Measurements from ENCODE around the gene FGFBP1. TPM values are rescaled to one million over a fixed set of nuclear protein-coding genes. Genes with fewer than 3 reads are reported as not detected.
"Not testable (repeated sequence)": the region's sequence is repeated elsewhere in the genome, so short reads cannot be mapped to it uniquely, and the experiment has no call there.

Gene FGFBP1
- total RNA-seq, 1 experiment from 2014 or later = not detected

GRCh38 chr4:15934259-15934658 is 4.3 kb downstream of the FGFBP1 start:
- H3K27ac ChIP-seq = no peak overlapping the region
- H3K9me3 ChIP-seq (replicated peaks) = no peaks in the 10 kb centered on the region
- H3K27me3 ChIP-seq (replicated peaks) = no peaks in the 10 kb centered on the region
- no peak overlapping the region for H3K4me3 ChIP-seq
- no peaks in the 10 kb centered on the region for H3K36me3 ChIP-seq
- H3K4me1 ChIP-seq (replicated peaks) = no peaks in the 10 kb centered on the region
- DNase-seq (ENCODE audit: low read depth in 1 of 2, low spot score in 2 of 2) = no peak

DNA sequence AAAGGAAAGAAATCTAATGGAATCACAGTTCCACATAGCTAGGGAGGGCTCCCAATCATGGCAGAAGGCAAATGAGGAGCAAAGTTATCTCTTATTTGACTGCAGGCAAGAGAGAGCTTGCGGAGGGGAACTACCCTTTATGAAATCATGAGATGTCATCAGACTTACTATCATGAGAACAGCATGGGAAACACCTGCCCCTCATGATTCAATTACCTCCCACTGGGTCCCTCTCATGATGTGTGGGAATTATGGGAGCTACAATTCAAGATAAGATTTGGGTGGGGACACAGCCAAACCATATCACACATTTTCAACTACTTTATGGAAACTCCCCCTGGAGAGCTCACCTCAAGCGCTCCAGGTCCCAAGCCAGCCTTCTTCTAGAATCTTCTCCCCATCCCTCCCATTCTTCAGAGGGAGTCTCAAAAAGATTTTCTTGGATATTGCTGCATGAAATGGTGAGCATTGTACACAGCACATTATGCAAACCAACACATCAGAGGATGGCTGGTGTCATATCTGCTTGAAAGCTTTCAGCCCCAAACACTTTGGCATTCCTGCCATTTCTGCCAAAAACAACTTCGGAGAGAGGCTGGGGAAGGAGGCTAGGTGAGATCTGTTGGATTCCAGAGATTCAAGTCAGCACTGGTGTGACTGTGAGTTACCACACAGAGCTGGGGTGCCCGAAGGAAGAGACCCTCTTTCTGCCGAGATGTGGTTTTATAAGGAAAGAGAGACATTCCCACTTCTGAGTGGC is 6.9 kb downstream of the FGFBP1 start:
- H3K27me3 ChIP-seq (replicated peaks) = no peaks in the 10 kb centered on the region
- no peak overlapping the region for H3K4me3 ChIP-seq
- H3K27ac ChIP-seq = no peak overlapping the region
- no peaks in the 10 kb centered on the region for H3K9me3 ChIP-seq (replicated peaks)
- no peaks in the 10 kb centered on the region for H3K4me1 ChIP-seq (replicated peaks)
- no peak for DNase-seq (ENCODE audit: low read depth in 1 of 2, low spot score in 2 of 2)
- H3K36me3 ChIP-seq = no peaks in the 10 kb centered on the region

DNA sequence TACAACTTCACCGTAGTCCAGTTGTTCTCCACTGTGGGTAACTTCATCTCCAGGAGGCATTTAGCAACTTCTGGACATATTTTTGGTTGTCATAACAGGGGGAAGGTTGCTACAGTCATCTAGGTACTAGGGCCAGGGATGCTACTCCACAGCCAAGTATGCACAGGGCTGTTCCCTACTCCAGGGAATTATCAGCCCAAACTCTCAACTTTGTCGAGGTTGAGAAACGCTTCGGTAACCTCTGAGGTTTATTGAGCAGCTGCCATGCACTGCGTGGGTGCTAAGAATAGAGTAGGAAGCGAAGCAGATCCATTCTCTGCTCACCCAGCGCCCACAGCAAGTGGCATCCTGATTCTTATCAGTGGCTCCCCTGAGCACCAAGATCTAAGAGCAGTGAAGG is 8.2 kb downstream of the FGFBP1 start:
- Histone ChIP-seq H3K27me3 (replicated peaks) (no peaks in the 10 kb centered on the region), H3K4me3 (no peak overlapping the region), H3K27ac (no peak overlapping the region), H3K4me1 (replicated peaks) (no peaks in the 10 kb centered on the region), H3K9me3 (replicated peaks) (no peaks in the 10 kb centered on the region), H3K36me3 (no peaks in the 10 kb centered on the region)
- no peak for DNase-seq (ENCODE audit: low read depth in 1 of 2, low spot score in 2 of 2)

DNA sequence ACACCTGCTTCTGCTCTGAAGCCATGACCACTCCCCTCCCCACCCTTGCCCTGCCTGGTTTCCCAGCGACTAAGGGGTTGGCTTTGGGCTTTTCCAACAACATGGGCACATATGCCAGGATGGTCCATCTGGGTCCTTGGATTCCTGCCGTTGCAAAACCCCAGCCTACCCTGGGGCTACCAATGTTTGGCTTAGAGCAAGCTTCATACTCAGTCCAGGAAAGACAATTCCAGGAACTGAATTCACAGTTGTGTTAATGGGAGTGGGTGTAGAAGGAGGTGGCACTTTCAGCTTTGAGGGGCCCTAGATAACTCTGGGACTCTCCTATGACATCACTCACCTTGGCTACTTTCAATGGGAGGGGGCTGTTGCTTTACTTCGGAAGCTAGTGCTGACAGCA is 9.0 kb downstream of the FGFBP1 start:
- no peaks in the 10 kb centered on the region for H3K4me1 ChIP-seq (replicated peaks)
- no peak overlapping the region for H3K27ac ChIP-seq
- H3K27me3 ChIP-seq (replicated peaks) = no peaks in the 10 kb centered on the region
- H3K4me3 ChIP-seq = no peak overlapping the region
- H3K9me3 ChIP-seq (replicated peaks) = no peaks in the 10 kb centered on the region
- no peaks in the 10 kb centered on the region for H3K36me3 ChIP-seq
- no peak for DNase-seq (ENCODE audit: low read depth in 1 of 2, low spot score in 2 of 2)

DNA sequence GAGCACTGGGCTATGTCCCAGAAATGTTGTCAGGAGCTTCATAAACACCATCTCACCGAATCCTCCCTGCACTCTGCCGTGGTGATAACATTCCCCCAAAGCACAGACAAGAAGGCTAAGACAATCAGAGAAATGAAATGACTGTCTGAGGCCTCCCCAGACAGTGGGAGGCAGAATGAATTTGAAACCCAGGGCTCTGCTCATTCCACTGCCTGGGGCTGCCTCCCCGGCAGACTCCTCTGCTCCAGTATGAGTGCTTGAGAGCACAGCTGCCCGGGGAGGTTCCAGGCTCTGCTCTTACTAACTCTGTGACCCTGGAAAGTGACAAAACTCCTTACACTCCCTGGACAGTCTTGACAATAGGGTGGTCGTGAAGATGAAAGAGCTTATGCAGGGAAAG is 9.7 kb downstream of the FGFBP1 start:
- no peaks in the 10 kb centered on the region for H3K4me1 ChIP-seq (replicated peaks)
- no peak overlapping the region for H3K4me3 ChIP-seq
- no peaks in the 10 kb centered on the region for H3K9me3 ChIP-seq (replicated peaks)
- H3K27me3 ChIP-seq (replicated peaks) = no peaks in the 10 kb centered on the region
- H3K27ac ChIP-seq = no peak overlapping the region
- DNase-seq (ENCODE audit: low read depth in 1 of 2, low spot score in 2 of 2) = no peak
- H3K36me3 ChIP-seq = no peaks in the 10 kb centered on the region

DNA sequence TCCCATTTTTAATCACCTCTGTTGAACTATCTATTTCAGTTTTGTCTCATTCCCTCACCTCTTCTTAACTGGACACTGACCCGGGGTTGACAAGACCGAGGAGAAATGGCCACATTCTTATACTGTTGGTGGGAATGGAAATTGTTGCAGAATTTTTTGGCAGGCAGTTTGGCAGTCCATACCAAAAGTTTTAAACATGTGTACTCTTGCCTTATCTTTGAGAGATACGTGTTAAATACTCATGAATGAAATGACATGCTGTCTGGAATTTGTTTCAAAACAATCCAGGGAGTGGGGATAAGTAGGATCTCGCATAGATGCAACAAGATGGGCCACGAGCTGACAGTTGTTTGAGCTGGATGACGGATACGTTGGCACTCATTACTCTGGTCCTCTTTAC is 12.1 kb downstream of the FGFBP1 start:
- no peak for DNase-seq (ENCODE audit: low read depth in 1 of 2, low spot score in 2 of 2)
- Histone ChIP-seq H3K27me3 (replicated peaks) (no peaks in the 10 kb centered on the region), H3K4me1 (replicated peaks) (peaks cover 8% of the 10 kb centered on the region), H3K4me3 (no peak overlapping the region), H3K36me3 (no peaks in the 10 kb centered on the region), H3K9me3 (replicated peaks) (no peaks in the 10 kb centered on the region), H3K27ac (no peak overlapping the region)

- H3K9me3 ChIP-seq (replicated peaks) = no peaks in the 10 kb centered on the region
- no peak for DNase-seq (ENCODE audit: low read depth in 1 of 2, low spot score in 2 of 2)
- peaks cover 15% of the 10 kb centered on the region for H3K4me1 ChIP-seq (replicated peaks)
- no peaks in the 10 kb centered on the region for H3K36me3 ChIP-seq
- H3K4me3 ChIP-seq = no peak overlapping the region
- H3K27me3 ChIP-seq (replicated peaks) = no peaks in the 10 kb centered on the region
- H3K27ac ChIP-seq = no peak overlapping the region
These were observed 12.7 kb downstream of the FGFBP1 start for GRCh38 chr4:15925830-15926229.

DNA sequence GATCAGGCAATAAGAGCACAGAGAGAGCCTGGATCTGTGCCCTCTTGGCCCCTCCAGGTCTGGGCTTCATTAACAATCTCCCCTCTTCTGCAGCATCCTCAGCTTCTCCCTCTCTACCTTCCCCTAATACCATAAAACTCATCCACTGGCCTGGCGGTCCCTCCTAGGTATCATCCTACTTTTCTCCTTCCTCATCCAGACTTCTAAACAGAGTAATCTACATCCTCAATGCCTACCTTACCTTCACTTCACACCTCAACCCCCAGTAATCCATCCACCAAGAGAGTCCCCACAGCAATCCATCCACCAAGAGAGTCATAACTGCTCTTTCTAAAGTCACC is 17.0 kb downstream of the FGFBP1 start:
- no peaks in the 10 kb centered on the region for H3K9me3 ChIP-seq (replicated peaks)
- no peak overlapping the region for H3K4me3 ChIP-seq
- no peak for DNase-seq (ENCODE audit: low read depth in 1 of 2, low spot score in 2 of 2)
- no peaks in the 10 kb centered on the region for H3K27me3 ChIP-seq (replicated peaks)
- H3K36me3 ChIP-seq = no peaks in the 10 kb centered on the region
- H3K4me1 ChIP-seq (replicated peaks) = peaks cover 22% of the 10 kb centered on the region
- H3K27ac ChIP-seq = peak overlapping the region; percentile 86

- H3K4me3 ChIP-seq = no peak overlapping the region
- H3K27ac ChIP-seq = peak overlapping the region; percentile 86
- no peaks in the 10 kb centered on the region for H3K36me3 ChIP-seq
- no peaks in the 10 kb centered on the region for H3K27me3 ChIP-seq (replicated peaks)
- peak; percentile 55 to 86 for DNase-seq (ENCODE audit: low read depth in 1 of 2, low spot score in 2 of 2)
- H3K9me3 ChIP-seq (replicated peaks) = no peaks in the 10 kb centered on the region
- H3K4me1 ChIP-seq (replicated peaks) = peaks cover 22% of the 10 kb centered on the region
These were observed 17.6 kb downstream of the FGFBP1 start for GRCh38 chr4:15920723-15921591.

GRCh38 chr4:15918484-15919129 is 19.9 kb downstream of the FGFBP1 start:
- Histone ChIP-seq H3K9me3 (replicated peaks) (no peaks in the 10 kb centered on the region), H3K4me3 (no peak overlapping the region), H3K36me3 (no peaks in the 10 kb centered on the region), H3K27me3 (replicated peaks) (no peaks in the 10 kb centered on the region), H3K4me1 (replicated peaks) (peaks cover 29% of the 10 kb centered on the region), H3K27ac (no peak overlapping the region)
- no peak for DNase-seq (ENCODE audit: low read depth in 1 of 2, low spot score in 2 of 2)

GRCh38 chr4:15917297-15917696 is 21.2 kb downstream of the FGFBP1 start:
- no peak for DNase-seq (ENCODE audit: low read depth in 1 of 2, low spot score in 2 of 2)
- no peaks in the 10 kb centered on the region for H3K9me3 ChIP-seq (replicated peaks)
- H3K36me3 ChIP-seq = no peaks in the 10 kb centered on the region
- no peak overlapping the region for H3K27ac ChIP-seq
- no peak overlapping the region for H3K4me3 ChIP-seq
- peaks cover 37% of the 10 kb centered on the region for H3K4me1 ChIP-seq (replicated peaks)
- no peaks in the 10 kb centered on the region for H3K27me3 ChIP-seq (replicated peaks)

GRCh38 chr4:15916358-15916757 is 22.2 kb downstream of the FGFBP1 start:
- H3K4me1 ChIP-seq (replicated peaks) = peaks cover 28% of the 10 kb centered on the region
- H3K27me3 ChIP-seq (replicated peaks); H3K27ac ChIP-seq: not testable (repeated sequence)

DNA sequence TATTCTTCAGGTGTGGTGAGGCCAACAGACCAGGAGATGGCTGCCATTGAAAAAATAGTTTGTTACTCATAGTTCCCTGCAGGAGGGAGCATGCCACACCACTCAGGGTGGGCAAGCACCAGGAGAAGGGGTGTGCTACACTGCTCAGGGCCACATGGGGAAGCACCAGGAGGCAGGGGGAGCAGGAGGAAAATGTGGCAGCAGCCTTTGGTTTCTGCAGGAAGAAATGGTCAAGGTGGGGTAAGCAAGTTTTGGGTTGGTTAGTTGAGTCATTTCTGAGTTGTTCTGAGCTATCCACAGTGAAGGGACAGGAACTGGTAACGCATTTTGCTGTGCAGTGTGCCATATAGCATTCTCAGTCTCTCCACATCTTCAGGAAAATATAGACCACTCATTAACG is 23.8 kb downstream of the FGFBP1 start:
- DNase-seq (ENCODE audit: low read depth in 1 of 2, low spot score in 2 of 2) = no peak

More at GRCh38 chr4:15916358-15916757, 22.2 kb downstream of the FGFBP1 start:
- H3K36me3 ChIP-seq; H3K9me3 ChIP-seq (replicated peaks); H3K4me3 ChIP-seq; DNase-seq (ENCODE audit: low read depth in 1 of 2, low spot score in 2 of 2): not testable (repeated sequence)

DNA sequence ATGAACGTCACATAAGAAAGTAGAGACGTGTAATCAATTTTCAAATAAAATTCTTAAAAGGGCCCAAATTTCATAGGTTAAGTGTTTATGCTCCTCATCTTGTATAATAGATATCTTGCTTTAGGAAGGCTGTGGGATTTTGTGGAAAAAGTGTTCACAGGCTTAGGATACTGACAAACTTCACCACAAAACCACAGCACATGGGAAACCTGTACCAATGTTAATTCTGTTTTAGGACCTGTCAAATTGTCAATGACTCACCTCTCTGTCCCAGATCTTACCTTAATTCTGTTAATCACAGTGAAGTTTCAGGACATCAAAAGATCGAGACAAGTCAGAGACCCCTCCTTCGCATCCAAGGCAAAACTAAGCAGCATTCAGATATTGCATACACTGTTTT is 24.2 kb downstream of the FGFBP1 start:
- Histone ChIP-seq H3K4me3 (no peak overlapping the region), H3K27ac (peak overlapping the region; percentile 80), H3K9me3 (replicated peaks) (no peaks in the 10 kb centered on the region), H3K27me3 (replicated peaks) (no peaks in the 10 kb centered on the region), H3K36me3 (no peaks in the 10 kb centered on the region), H3K4me1 (replicated peaks) (peaks cover 15% of the 10 kb centered on the region)
- DNase-seq (ENCODE audit: low read depth in 1 of 2, low spot score in 2 of 2) = no peak

More for the DNA sequence above, 23.8 kb downstream of the FGFBP1 start:
- Histone ChIP-seq H3K9me3 (replicated peaks) (no peaks in the 10 kb centered on the region), H3K27ac (no peak overlapping the region), H3K4me3 (no peak overlapping the region), H3K27me3 (replicated peaks) (no peaks in the 10 kb centered on the region), H3K4me1 (replicated peaks) (peaks cover 15% of the 10 kb centered on the region), H3K36me3 (no peaks in the 10 kb centered on the region)
